Naive thymus-derived CD8-positive, alpha-beta T cell (primary cell): ENCODE measurements around the gene HPF1. TPM values are rescaled to one million over a fixed set of nuclear protein-coding genes. Genes with fewer than 3 reads are reported as not detected.

Experiments used
- ATAC-seq, 2 donors: fragments of 150-1000 bp; cut with Tn5 transposase in 1 of 2; sonication (Bioruptor Pico), chemical (Tn5 transposase) in 1 of 2; 1 replicate in 1 of 2; 2 replicates in 1 of 2; pipeline ENCODE4 v1.10.0; 2021; ENCODE audit warnings: mild to moderate bottlenecking in 2 of 2, moderate library complexity in 2 of 2
- POLR2A ChIA-PET: fragments of 350-600 bp; sonication (Branson Sonifier 250); formaldehyde crosslinking; loops from one replicate; lab custom pipeline; 2021; ENCODE audit warnings: antibody characterized with exemption; lab: Charles Lee
- DNase-seq, 10 donors: peaks; one replicate each; pipeline versions ENCODE4 v3.0.0 to v3.0.0-alpha.2; 2020 to 2022
- H3K27ac Mint-ChIP-seq, 10 donors: one replicate each; pipeline ENCODE4 v1.8.0; 2020 to 2022; ENCODE audit warnings: mild to moderate bottlenecking in 10 of 10, mixed read lengths in 10 of 10, moderate library complexity in 4 of 10, inconsistent platforms in 1 of 10
- H3K27me3 Mint-ChIP-seq, 5 donors: one replicate each; pipeline ENCODE4 v1.8.0; 2021 to 2022; ENCODE audit warnings: mixed read lengths in 5 of 5
- H3K36me3 Mint-ChIP-seq, 3 donors: one replicate each; pipeline ENCODE4 v1.8.0; 2020 to 2022; ENCODE audit warnings: mixed read lengths in 3 of 3, mild to moderate bottlenecking in 2 of 3, inconsistent platforms in 1 of 3
- H3K4me1 Mint-ChIP-seq, 4 donors: one replicate each; pipeline ENCODE4 v1.8.0; 2021 to 2022; ENCODE audit warnings: mixed read lengths in 4 of 4
- H3K4me3 Mint-ChIP-seq, 10 donors: one replicate each; pipeline ENCODE4 v1.8.0; 2020 to 2022; ENCODE audit warnings: mild to moderate bottlenecking in 10 of 10, mixed read lengths in 10 of 10, moderate library complexity in 6 of 10, inconsistent platforms in 1 of 10
- H3K9me3 Mint-ChIP-seq, 9 donors: one replicate each; pipeline ENCODE4 v1.8.0; 2020 to 2022; ENCODE audit warnings: mixed read lengths in 9 of 9, mild to moderate bottlenecking in 3 of 9, inconsistent platforms in 1 of 9, moderate library complexity in 1 of 9
- polyA plus RNA-seq, 3 donors: library from polyadenylated mRNA; unstranded; fragments of 300-500 nt; fragmentation: Illumina TruSeq; gene quantifications; one replicate each; pipeline ENCODE4 v1.2.3, GENCODE V29; 2021
- total RNA-seq, 8 experiments: library from RNA in 2 of 8; stranded (reverse) in 2 of 8; gene quantifications; one replicate each; pipeline ENCODE4 v1.2.3 and lab custom pipeline; 2021 to 2026

Gene HPF1
- total and polyA plus RNA-seq, 5 experiments from 2014 or later: 14.9 to 56.7 (median 30.9) TPM

GRCh38 chr4:169727616-169728015 lies 30.1 kb downstream of the HPF1 start:
- Mint-ChIP-seq H3K27me3 (no peaks in the 10 kb centered on the region), H3K27ac (no peak overlapping the region), H3K36me3 (peaks cover 0 to 21% (median 11%) of the 10 kb centered on the region in 3 donors), H3K9me3 (no peaks in the 10 kb centered on the region), H3K4me3 (no peak overlapping the region), H3K4me1 (peaks cover 0 to 3% (median 0%) of the 10 kb centered on the region in 4 donors)
- ATAC-seq (no peak), DNase-seq (no peak)
- POLR2A ChIA-PET: interaction anchor here (0.7 kb wide), 1 partner anchor 19 kb away, joined by 4 read pairs; no protein-coding TSS in a partner anchor

GRCh38 chr4:169724260-169724659 lies 33.5 kb downstream of the HPF1 start:
- no peak for DNase-seq
- Mint-ChIP-seq H3K4me1 (peaks cover 0 to 9% (median 5%) of the 10 kb centered on the region in 4 donors), H3K27me3 (no peaks in the 10 kb centered on the region), H3K27ac (no peak overlapping the region), H3K4me3 (no peak overlapping the region), H3K9me3 (no peaks in the 10 kb centered on the region), H3K36me3 (peaks cover 0 to 18% (median 2%) of the 10 kb centered on the region in 3 donors)
- POLR2A ChIA-PET: no interaction called here
- ATAC-seq: no peak

- peaks cover 0 to 25% (median 2%) of the 10 kb centered on the region in 3 donors for H3K36me3 Mint-ChIP-seq
- peaks cover 0 to 9% (median 5%) of the 10 kb centered on the region in 4 donors for H3K4me1 Mint-ChIP-seq
- no peaks in the 10 kb centered on the region for H3K9me3 Mint-ChIP-seq
- H3K27ac Mint-ChIP-seq: peak overlapping the region in 2 of 10 donors; percentile 48 to 73
- H3K4me3 Mint-ChIP-seq: no peak overlapping the region
- H3K27me3 Mint-ChIP-seq: no peaks in the 10 kb centered on the region
- DNase-seq (peak in 2 of 10 donors; percentile 5 to 11), ATAC-seq (no peak)
- POLR2A ChIA-PET: no interaction called here
These were observed 34.4 kb downstream of the HPF1 start for GRCh38 chr4:169723207-169723965.

GRCh38 chr4:169720529-169720928 lies 37.2 kb downstream of the HPF1 start:
- Mint-ChIP-seq H3K27me3 (no peaks in the 10 kb centered on the region), H3K4me3 (peak overlapping the region in 1 of 10 donors; percentile 23), H3K9me3 (no peaks in the 10 kb centered on the region), H3K36me3 (peaks cover 0 to 44% (median 0%) of the 10 kb centered on the region in 3 donors), H3K27ac (peak overlapping the region in 6 of 10 donors; percentile 13 to 70 (median 32)), H3K4me1 (peaks cover 0 to 9% (median 4%) of the 10 kb centered on the region in 4 donors)
- ATAC-seq: no peak
- POLR2A ChIA-PET: interaction anchor here (0.8 kb wide), 1 partner anchor 695 kb away, joined by 6 read pairs; no protein-coding TSS in a partner anchor
- peak in 1 of 10 donors; percentile 7 for DNase-seq

GRCh38 chr4:169716677-169717076 lies 41.1 kb downstream of the HPF1 start:
- peak overlapping the region in 1 of 10 donors; percentile 34 for H3K27ac Mint-ChIP-seq
- no peaks in the 10 kb centered on the region for H3K9me3 Mint-ChIP-seq
- H3K36me3 Mint-ChIP-seq: peaks cover 0 to 77% (median 11%) of the 10 kb centered on the region in 3 donors
- H3K4me3 Mint-ChIP-seq: no peak overlapping the region
- peaks cover 0 to 9% (median 4%) of the 10 kb centered on the region in 4 donors for H3K4me1 Mint-ChIP-seq
- no peaks in the 10 kb centered on the region for H3K27me3 Mint-ChIP-seq
- no peak for ATAC-seq
- POLR2A ChIA-PET: no interaction called here
- no peak for DNase-seq

GRCh38 chr4:169715826-169716225 lies 41.9 kb downstream of the HPF1 start:
- ATAC-seq (no peak), DNase-seq (no peak)
- H3K27ac Mint-ChIP-seq: peak overlapping the region in 3 of 10 donors; percentile 12 to 34 (median 19)
- H3K36me3 Mint-ChIP-seq: peaks cover 0 to 81% (median 11%) of the 10 kb centered on the region in 3 donors
- POLR2A ChIA-PET: no interaction called here
- no peaks in the 10 kb centered on the region for H3K27me3 Mint-ChIP-seq
- peaks cover 0 to 9% (median 4%) of the 10 kb centered on the region in 4 donors for H3K4me1 Mint-ChIP-seq
- no peaks in the 10 kb centered on the region for H3K9me3 Mint-ChIP-seq
- H3K4me3 Mint-ChIP-seq: no peak overlapping the region

GRCh38 chr4:169707958-169708643 lies 49.6 kb downstream of the HPF1 start:
- H3K4me1 Mint-ChIP-seq: peaks cover 0 to 7% (median 0%) of the 10 kb centered on the region in 4 donors
- peaks cover 0 to 63% (median 3%) of the 10 kb centered on the region in 3 donors for H3K36me3 Mint-ChIP-seq
- no peak for ATAC-seq
- no peaks in the 10 kb centered on the region for H3K27me3 Mint-ChIP-seq
- peak overlapping the region in 4 of 10 donors; percentile 7 to 61 (median 33) for H3K27ac Mint-ChIP-seq
- no peak overlapping the region for H3K4me3 Mint-ChIP-seq
- POLR2A ChIA-PET: interaction anchor here (0.6 kb wide), 1 partner anchor 45 kb away, joined by 5 read pairs; no protein-coding TSS in a partner anchor
- no peak for DNase-seq
- no peaks in the 10 kb centered on the region for H3K9me3 Mint-ChIP-seq

- peak overlapping the region in 1 of 10 donors; percentile 36 for H3K27ac Mint-ChIP-seq
- no peaks in the 10 kb centered on the region for H3K27me3 Mint-ChIP-seq
- H3K4me1 Mint-ChIP-seq: peaks cover 0 to 4% (median 0%) of the 10 kb centered on the region in 4 donors
- H3K4me3 Mint-ChIP-seq: no peak overlapping the region
- POLR2A ChIA-PET: no interaction called here
- ATAC-seq (no peak), DNase-seq (no peak)
- no peaks in the 10 kb centered on the region for H3K9me3 Mint-ChIP-seq
- peaks cover 7 to 53% (median 26%) of the 10 kb centered on the region in 3 donors for H3K36me3 Mint-ChIP-seq
These were observed 59.4 kb downstream of the HPF1 start for GRCh38 chr4:169698331-169698730.

- Mint-ChIP-seq H3K9me3 (no peaks in the 10 kb centered on the region), H3K36me3 (peaks cover 10 to 52% (median 27%) of the 10 kb centered on the region in 3 donors), H3K4me1 (peaks cover 6 to 10% (median 10%) of the 10 kb centered on the region in 4 donors), H3K4me3 (no peak overlapping the region), H3K27ac (peak overlapping the region in 1 of 10 donors; percentile 63), H3K27me3 (no peaks in the 10 kb centered on the region)
- POLR2A ChIA-PET: no interaction called here
- DNase-seq: no peak
- ATAC-seq: no peak
These were observed 67.0 kb downstream of the HPF1 start for GRCh38 chr4:169690787-169691186.

GRCh38 chr4:169689681-169690080 lies 68.1 kb downstream of the HPF1 start:
- DNase-seq: no peak
- Mint-ChIP-seq H3K27ac (no peak overlapping the region), H3K27me3 (no peaks in the 10 kb centered on the region), H3K36me3 (peaks cover 10 to 55% (median 27%) of the 10 kb centered on the region in 3 donors), H3K4me3 (no peak overlapping the region), H3K9me3 (no peaks in the 10 kb centered on the region), H3K4me1 (peaks cover 6 to 10% (median 10%) of the 10 kb centered on the region in 4 donors)
- ATAC-seq: no peak
- POLR2A ChIA-PET: interaction anchor here (0.7 kb wide), 1 partner anchor 19 kb away, joined by 5 read pairs; no protein-coding TSS in a partner anchor

- no peak overlapping the region for H3K4me3 Mint-ChIP-seq
- H3K36me3 Mint-ChIP-seq: peaks cover 12 to 57% (median 34%) of the 10 kb centered on the region in 3 donors
- no peak for ATAC-seq
- H3K27me3 Mint-ChIP-seq: no peaks in the 10 kb centered on the region
- no peaks in the 10 kb centered on the region for H3K9me3 Mint-ChIP-seq
- peak overlapping the region in 1 of 10 donors; percentile 8 for H3K27ac Mint-ChIP-seq
- no peak for DNase-seq
- peaks cover 0 to 3% (median 0%) of the 10 kb centered on the region in 4 donors for H3K4me1 Mint-ChIP-seq
- POLR2A ChIA-PET: no interaction called here
These were observed 75.2 kb downstream of the HPF1 start for GRCh38 chr4:169682372-169683047.
